Upper lobe of right lung (tissue), 1 donor: ENCODE data around the gene MCCC2. TPM values are rescaled to one million over a fixed set of nuclear protein-coding genes. Genes with fewer than 3 reads are reported as not detected.

Experiments used
- ATAC-seq: fragments of 200-7000 bp; cut with Tn5 transposase; one replicate; pipeline ENCODE4 v1.9.1; 2020; ENCODE audit warnings: mild to moderate bottlenecking, moderate library complexity
- DNase-seq: peaks from one replicate; pipeline ENCODE4 v3.0.0-alpha.2; 2020
- H3K27ac ChIP-seq: fragments of 200-600 bp; one replicate; pipeline ENCODE4 v1.8.0; 2022
- H3K27me3 ChIP-seq: fragments of 200-600 bp; one replicate; pipeline ENCODE4 v1.8.0; 2022; ENCODE audit warnings: mild to moderate bottlenecking
- H3K36me3 ChIP-seq: fragments of 200-600 bp; one replicate; pipeline ENCODE4 v1.8.0; 2022
- H3K4me1 ChIP-seq: fragments of 200-600 bp; one replicate; pipeline ENCODE4 v1.8.0; 2022
- H3K4me3 ChIP-seq: fragments of 200-600 bp; one replicate; pipeline ENCODE4 v1.8.0; 2022; ENCODE audit warnings: mild to moderate bottlenecking
- H3K9me3 ChIP-seq: fragments of 200-600 bp; one replicate; pipeline ENCODE4 v1.8.0; 2022
- CTCF ChIP-seq: fragments of 200-600 bp; IDR thresholded peaks from one replicate; pipeline ENCODE4 v1.8.0; 2022; ENCODE audit warnings: antibody characterized with exemption
- intact Hi-C: fragments of 100-400 bp; cut with DNase I; formaldehyde crosslinking; loops from one replicate; pipeline ENCODE4 v1.11.0; 2022
- total RNA-seq: library from RNA; stranded (reverse); fragmentation: NEBNext Ultra II Directional; extraction: Animal tissue kit (Norgen Biotek cat#: 25700); gene quantifications from one replicate; pipeline ENCODE4 v1.2.1, GENCODE V29; 2021
- donor health status: DM: no; HTN: yes; CAD: no; lungs with severe emphysema.

MCCC2 gene
- total RNA-seq, 1 donor from 2014 or later: 39.9 TPM

- no peak for DNase-seq
Measured at GRCh38 chr5:71699233-71699632, 112.1 kb downstream of the MCCC2 start.

GRCh38 chr5:71699751-71700150 is 112.6 kb downstream of the MCCC2 start:
- Histone ChIP-seq H3K27ac (no peak overlapping the region), H3K9me3 (no peaks in the 10 kb centered on the region), H3K36me3 (no peaks in the 10 kb centered on the region), H3K4me1 (no peaks in the 10 kb centered on the region), H3K27me3 (no peaks in the 10 kb centered on the region), H3K4me3 (no peak overlapping the region)
- DNase-seq (no peak), ATAC-seq (no peak)
- no peak for TF ChIP-seq CTCF
- intact Hi-C loops: no loop called here

More at GRCh38 chr5:71699233-71699632, 112.1 kb downstream of the MCCC2 start:
- H3K27me3 ChIP-seq: no peaks in the 10 kb centered on the region
- ATAC-seq: no peak
- H3K27ac ChIP-seq: no peak overlapping the region
- H3K4me1 ChIP-seq: no peaks in the 10 kb centered on the region
- no peaks in the 10 kb centered on the region for H3K9me3 ChIP-seq
- H3K36me3 ChIP-seq: no peaks in the 10 kb centered on the region
- intact Hi-C loops: no loop called here
- H3K4me3 ChIP-seq: no peak overlapping the region
- TF ChIP-seq CTCF: no peak

DNA sequence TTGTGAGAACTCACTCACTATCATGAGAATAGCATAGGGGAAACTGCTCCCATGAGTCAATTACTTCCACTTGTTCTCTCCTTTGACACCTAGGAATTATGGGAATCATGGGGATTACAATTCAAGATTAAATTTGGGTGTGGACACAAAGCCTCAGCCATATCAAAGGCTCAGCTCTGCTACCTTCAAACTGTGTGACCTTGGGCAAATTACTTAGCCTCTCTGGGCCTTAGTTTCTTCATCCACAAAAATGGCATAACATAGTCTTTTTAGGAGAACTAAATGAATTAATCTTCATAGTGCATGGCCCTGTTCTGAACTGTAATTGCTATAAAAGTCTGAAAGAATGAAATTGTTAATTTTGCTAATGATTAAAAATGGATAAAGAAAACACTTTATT is 113.7 kb downstream of the MCCC2 start:
- intact Hi-C loops: no loop called here

GRCh38 chr5:71701407-71701806 is 114.3 kb downstream of the MCCC2 start:
- no peak overlapping the region for H3K27ac ChIP-seq
- no peak overlapping the region for H3K4me3 ChIP-seq
- no peaks in the 10 kb centered on the region for H3K4me1 ChIP-seq
- H3K36me3 ChIP-seq: no peaks in the 10 kb centered on the region
- intact Hi-C loops: no loop called here
- TF ChIP-seq CTCF: no peak
- DNase-seq: no peak
- H3K9me3 ChIP-seq: no peaks in the 10 kb centered on the region
- no peak for ATAC-seq
- no peaks in the 10 kb centered on the region for H3K27me3 ChIP-seq

More for the DNA sequence above, 113.7 kb downstream of the MCCC2 start:
- Histone ChIP-seq H3K4me3 (no peak overlapping the region), H3K27me3 (no peaks in the 10 kb centered on the region), H3K4me1 (no peaks in the 10 kb centered on the region), H3K27ac (no peak overlapping the region), H3K36me3 (no peaks in the 10 kb centered on the region), H3K9me3 (no peaks in the 10 kb centered on the region)
- ATAC-seq (no peak), DNase-seq (no peak)
- TF ChIP-seq CTCF: no peak

DNA sequence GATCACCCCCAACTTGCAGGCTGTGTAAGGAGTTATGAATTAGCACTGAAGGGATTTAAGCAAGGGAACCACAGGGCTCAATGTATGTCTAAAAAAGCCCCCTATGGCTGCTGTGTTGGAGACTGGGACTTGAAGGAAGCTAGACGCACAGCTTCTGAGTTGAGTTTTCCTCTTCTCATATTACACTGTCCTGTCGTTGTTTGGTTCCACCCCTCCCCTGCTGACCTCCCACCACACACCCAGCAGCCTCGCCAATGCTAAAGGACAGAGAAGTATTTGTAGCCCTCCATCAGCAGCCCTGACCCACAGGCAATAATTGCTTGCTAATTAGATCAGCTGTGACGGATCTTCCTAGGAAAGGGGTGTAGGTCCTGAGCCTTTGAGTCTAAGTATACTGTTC is 116.8 kb downstream of the MCCC2 start:
- intact Hi-C loops: no loop called here

More for the DNA sequence above, 116.8 kb downstream of the MCCC2 start:
- ATAC-seq (no peak), DNase-seq (no peak)
- Histone ChIP-seq H3K36me3 (no peaks in the 10 kb centered on the region), H3K4me1 (no peaks in the 10 kb centered on the region), H3K9me3 (no peaks in the 10 kb centered on the region), H3K27me3 (no peaks in the 10 kb centered on the region), H3K4me3 (no peak overlapping the region), H3K27ac (no peak overlapping the region)
- no peak for TF ChIP-seq CTCF
